HL-60 (cell line): ENCODE results near the gene LRSAM1.

Source experiments
- DNase-seq, 2 experiments: peaks; one replicate each; pipeline ENCODE4 v3.0.0-alpha.2; 2010 to 2020; ENCODE audit warnings: low read depth in 1 of 2, low spot score in 1 of 2
- H3K27ac ChIP-seq: fragments of 250-450 bp; sonication (Bioruptor Pico); replicated peaks from 2 replicates; pipeline ENCODE4 v1.5.1; 2020; ENCODE audit warnings: mild to moderate bottlenecking, moderate library complexity
- H3K27me3 ChIP-seq: fragments of 250-450 bp; sonication (Bioruptor Pico); 2 replicates; pipeline ENCODE4 v1.5.1; 2021; ENCODE audit warnings: mild to moderate bottlenecking, moderate library complexity; ENCODE audit not compliant: insufficient read depth, poor library complexity, severe bottlenecking
- H3K4me3 ChIP-seq: replicated peaks from 2 replicates; pipeline ENCODE4 v1.5.1; 2011; ENCODE audit warnings: mild to moderate bottlenecking, control low read depth, low read length; ENCODE audit not compliant: insufficient read depth
- CTCF ChIP-seq: IDR thresholded peaks from one replicate; pipeline ENCODE4 v1.5.1; 2011; ENCODE audit warnings: low read length, control low read depth, inconsistent platforms; ENCODE audit not compliant: insufficient read depth
- GABPA ChIP-seq: IDR thresholded peaks from 2 replicates; pipeline ENCODE4 v1.6.1; 2012; ENCODE audit warnings: low read depth
- POLR2AphosphoS5 ChIP-seq: IDR thresholded peaks from 2 replicates; pipeline ENCODE4 v1.6.1; 2012; ENCODE audit warnings: low read depth
- SPI1 ChIP-seq: IDR thresholded peaks from 2 replicates; pipeline ENCODE4 v1.6.1; 2012; ENCODE audit warnings: low read depth, mild to moderate bottlenecking, borderline replicate concordance
- TF ChIP-seq, protein P1 (sequence below): IDR thresholded peaks from 2 replicates; pipeline ENCODE4 v1.6.1; 2012; ENCODE audit warnings: low read depth; ENCODE audit not compliant: insufficient replicate concordance

The LRSAM1 gene

DNA sequence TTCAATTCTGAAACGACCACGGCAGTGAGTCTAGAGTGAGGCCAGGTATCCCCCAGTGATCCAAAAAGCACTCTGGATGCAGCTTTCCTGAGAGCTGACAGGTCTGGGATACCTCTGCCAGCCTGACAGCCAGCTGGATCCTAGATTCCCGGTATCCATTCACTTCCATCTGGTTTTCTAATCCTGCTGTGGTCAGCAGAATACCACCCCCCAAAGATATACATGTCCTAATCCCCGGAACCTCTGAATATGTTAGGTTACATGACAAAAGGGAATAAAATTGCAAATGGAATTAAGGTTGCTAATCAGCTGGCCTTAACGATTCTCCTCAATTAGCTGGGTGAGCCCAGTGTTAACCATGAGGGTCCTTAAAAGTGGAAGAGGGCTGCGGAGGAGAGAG is 28.5 kb upstream of the LRSAM1 start:
- peak overlapping the region; percentile 81 for H3K4me3 ChIP-seq
- no peak overlapping the region for H3K27ac ChIP-seq
- DNase-seq: no peak
- H3K27me3 ChIP-seq: no peaks in the 10 kb centered on the region
- TF ChIP-seq POLR2AphosphoS5 (no peak), GABPA (no peak), CTCF (no peak), SPI1 (no peak)
- TF ChIP-seq, protein P1, sequence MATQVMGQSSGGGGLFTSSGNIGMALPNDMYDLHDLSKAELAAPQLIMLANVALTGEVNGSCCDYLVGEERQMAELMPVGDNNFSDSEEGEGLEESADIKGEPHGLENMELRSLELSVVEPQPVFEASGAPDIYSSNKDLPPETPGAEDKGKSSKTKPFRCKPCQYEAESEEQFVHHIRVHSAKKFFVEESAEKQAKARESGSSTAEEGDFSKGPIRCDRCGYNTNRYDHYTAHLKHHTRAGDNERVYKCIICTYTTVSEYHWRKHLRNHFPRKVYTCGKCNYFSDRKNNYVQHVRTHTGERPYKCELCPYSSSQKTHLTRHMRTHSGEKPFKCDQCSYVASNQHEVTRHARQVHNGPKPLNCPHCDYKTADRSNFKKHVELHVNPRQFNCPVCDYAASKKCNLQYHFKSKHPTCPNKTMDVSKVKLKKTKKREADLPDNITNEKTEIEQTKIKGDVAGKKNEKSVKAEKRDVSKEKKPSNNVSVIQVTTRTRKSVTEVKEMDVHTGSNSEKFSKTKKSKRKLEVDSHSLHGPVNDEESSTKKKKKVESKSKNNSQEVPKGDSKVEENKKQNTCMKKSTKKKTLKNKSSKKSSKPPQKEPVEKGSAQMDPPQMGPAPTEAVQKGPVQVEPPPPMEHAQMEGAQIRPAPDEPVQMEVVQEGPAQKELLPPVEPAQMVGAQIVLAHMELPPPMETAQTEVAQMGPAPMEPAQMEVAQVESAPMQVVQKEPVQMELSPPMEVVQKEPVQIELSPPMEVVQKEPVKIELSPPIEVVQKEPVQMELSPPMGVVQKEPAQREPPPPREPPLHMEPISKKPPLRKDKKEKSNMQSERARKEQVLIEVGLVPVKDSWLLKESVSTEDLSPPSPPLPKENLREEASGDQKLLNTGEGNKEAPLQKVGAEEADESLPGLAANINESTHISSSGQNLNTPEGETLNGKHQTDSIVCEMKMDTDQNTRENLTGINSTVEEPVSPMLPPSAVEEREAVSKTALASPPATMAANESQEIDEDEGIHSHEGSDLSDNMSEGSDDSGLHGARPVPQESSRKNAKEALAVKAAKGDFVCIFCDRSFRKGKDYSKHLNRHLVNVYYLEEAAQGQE: no peak

- Histone ChIP-seq H3K27ac (peak overlapping the region; percentile 73), H3K27me3 (no peaks in the 10 kb centered on the region), H3K4me3 (peak overlapping the region; percentile 81)
- TF ChIP-seq CTCF (no peak), POLR2AphosphoS5 (no peak), GABPA (no peak), SPI1 (no peak)
- TF ChIP-seq, protein P1: no peak
- no peak for DNase-seq
Measured at GRCh38 chr9:127423476-127423933, 27.8 kb upstream of the LRSAM1 start.

DNA sequence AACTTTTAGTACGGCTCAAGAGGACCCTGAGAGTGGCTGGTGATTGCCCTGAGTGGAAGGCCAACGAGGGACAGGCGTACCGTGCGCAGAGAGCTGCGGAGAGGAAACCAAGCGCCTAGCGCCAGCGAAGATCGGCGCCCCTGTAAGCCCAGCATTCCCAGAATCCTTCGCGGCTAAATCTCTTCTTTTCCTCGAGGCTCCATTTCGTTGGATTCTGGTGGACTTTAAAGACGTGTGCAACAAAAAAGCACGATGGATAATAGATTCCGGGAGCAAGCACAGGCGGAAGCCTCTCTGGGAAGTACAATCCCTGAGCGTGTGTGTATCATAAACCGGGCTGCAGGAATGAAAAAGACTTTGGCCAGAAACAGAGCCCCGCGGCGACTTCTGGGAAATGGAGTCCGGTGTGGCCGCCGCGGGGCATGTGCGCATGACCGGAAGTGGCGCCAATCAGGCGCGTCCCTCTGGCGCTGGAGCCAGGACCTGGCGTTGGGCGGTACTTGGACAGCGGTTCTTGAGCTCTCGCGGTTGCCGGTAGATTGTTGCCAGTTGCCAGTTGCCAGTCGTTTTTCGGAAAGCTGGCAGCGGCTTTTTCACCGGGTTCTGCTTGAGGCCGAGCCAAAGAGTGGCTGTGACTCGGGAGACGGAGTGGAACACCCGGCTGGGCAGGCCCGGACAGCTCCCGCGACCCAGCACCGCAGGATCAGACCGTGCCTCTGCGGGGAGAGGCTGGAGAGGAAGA is 27.2 kb upstream of the LRSAM1 start, which contains the start of gene ZNF79:
TSS of gene ZNF79 (plus strand) at position 449 of the 742 bp plus-strand sequence. CDS start 406 bp downstream, outside the sequence.
- peak within 1 kb of the TSS; percentile 73 for H3K27ac ChIP-seq
- no peak for TF ChIP-seq SPI1
- peak; percentile 82 for TF ChIP-seq GABPA
- TF ChIP-seq, protein P1: peak; percentile 88
- TF ChIP-seq CTCF: no peak
- TF ChIP-seq POLR2AphosphoS5: peak; percentile 71

More for the DNA sequence above, 27.2 kb upstream of the LRSAM1 start, which contains the start of gene ZNF79:
- Histone ChIP-seq H3K4me3 (peak within 1 kb of the TSS; percentile 81), H3K27me3 (no peaks in the 10 kb centered on the region)
- DNase-seq: peak; percentile 76 to 91
